PFSK-1 (cell line): ENCODE measurements around the gene CCDC136.

ENCODE experiments used
- FOXP2 ChIP-seq: optimal IDR thresholded peaks from 2 replicates; pipeline ENCODE3; 2011; ENCODE audit warnings: borderline replicate concordance, control low read depth, inconsistent platforms; ENCODE audit not compliant: insufficient read depth; ENCODE audit errors: extremely low read length, extremely low read depth
- POLR2AphosphoS5 ChIP-seq: IDR thresholded peaks from 2 replicates; pipeline ENCODE4 v1.6.1; 2012; ENCODE audit warnings: low read depth, mild to moderate bottlenecking, control low read depth, low read length, moderate library complexity
- REST ChIP-seq, 2 experiments: IDR thresholded peaks; 2 replicates each; pipeline versions ENCODE4 v1.6.1 to v1.8.0; 2011 to 2012; ENCODE audit warnings: low read depth in 2 of 2, low read length in 2 of 2, control low read depth in 1 of 2, inconsistent platforms in 1 of 2, mild to moderate bottlenecking in 1 of 2, moderate library complexity in 1 of 2; ENCODE audit not compliant: insufficient read depth in 1 of 2
- SIN3A ChIP-seq: IDR thresholded peaks from 2 replicates; pipeline ENCODE4 v1.6.1; 2012; ENCODE audit warnings: mild to moderate bottlenecking, low read length, moderate library complexity, borderline replicate concordance; ENCODE audit not compliant: insufficient read depth
- TAF1 ChIP-seq: IDR thresholded peaks from 2 replicates; pipeline ENCODE4 v1.6.1; 2012; ENCODE audit warnings: low read length, control low read depth, borderline replicate concordance; ENCODE audit not compliant: insufficient read depth

Gene CCDC136

GRCh38 chr7:128815289-128815942 lies 23.6 kb downstream of the CCDC136 start:
- TF ChIP-seq SIN3A (no peak), FOXP2 (no peak), TAF1 (no peak), REST (IDR thresholded peaks at IDR 0.05; ENCODE audit: insufficient read depth in 1 of 2, low read depth in 2 of 2, low read length in 2 of 2) (no peak), POLR2AphosphoS5 (no peak)

- TF ChIP-seq REST (IDR thresholded peaks at IDR 0.05; ENCODE audit: insufficient read depth in 1 of 2, low read depth in 2 of 2, low read length in 2 of 2) (no peak), POLR2AphosphoS5 (no peak), SIN3A (no peak), TAF1 (no peak), FOXP2 (no peak)
These were observed 26.9 kb downstream of the CCDC136 start for GRCh38 chr7:128818694-128819093.

- TF ChIP-seq REST (IDR thresholded peaks at IDR 0.05; ENCODE audit: insufficient read depth in 1 of 2, low read depth in 2 of 2, low read length in 2 of 2) (no peak), SIN3A (no peak), POLR2AphosphoS5 (no peak), TAF1 (no peak), FOXP2 (no peak)
These were observed 30.0 kb downstream of the CCDC136 start for GRCh38 chr7:128821724-128822123.

- TF ChIP-seq FOXP2: no peak
- no peak for TF ChIP-seq SIN3A
These were observed 34.7 kb downstream of the CCDC136 start for GRCh38 chr7:128826512-128826911.

GRCh38 chr7:128826916-128827247 lies 35.1 kb downstream of the CCDC136 start:
- TF ChIP-seq TAF1: no peak
- no peak for TF ChIP-seq SIN3A
- no peak for TF ChIP-seq REST (IDR thresholded peaks at IDR 0.05; ENCODE audit: insufficient read depth in 1 of 2, low read depth in 2 of 2, low read length in 2 of 2)
- TF ChIP-seq POLR2AphosphoS5: no peak
- TF ChIP-seq FOXP2: no peak
